ENCODE measurements around the gene NRGN. TPM values are rescaled to one million over a fixed set of nuclear protein-coding genes. Genes with fewer than 3 reads are reported as not detected.

NRGN gene
- total RNA-seq, 2 experiments from 2014 or later: 6.8 to 16.9 TPM

- no peak for TF ChIP-seq CTCF (conservative IDR thresholded peaks at IDR 0.05; ENCODE audit: low read length)
- TF ChIP-seq EZH2phosphoT487 (IDR thresholded peaks at IDR 0.05; ENCODE audit: borderline replicate concordance, low read depth, low read length): no peak
- H3K4me2 ChIP-seq (ENCODE audit: low read length): no peak overlapping the region
- no peaks in the 10 kb centered on the region for H3K36me3 ChIP-seq (ENCODE audit: insufficient read depth, low read length)
- no TSS peak for BruUV-seq (replicated peaks)
- no peak for DNase-seq (ENCODE audit: low spot score)
- H3K9me3 ChIP-seq (ENCODE audit: low read length): no peaks in the 10 kb centered on the region
- POLR2A ChIA-PET: no interaction called here
- CTCF ChIA-PET (ENCODE audit: unreplicated experiment): no interaction called here
- H3K4me1 ChIP-seq (ENCODE audit: insufficient read depth, low read length, poor library complexity, severe bottlenecking): no peaks in the 10 kb centered on the region
- H3K27ac ChIP-seq (ENCODE audit: low read depth, low read length, poor library complexity, severe bottlenecking): no peak overlapping the region
- no peak overlapping the region for H2AFZ ChIP-seq (ENCODE audit: low read length)
- no peaks in the 10 kb centered on the region for H3K79me2 ChIP-seq (ENCODE audit: insufficient read depth, low read depth, low read length)
- H3K9me2 ChIP-seq (ENCODE audit: insufficient read depth, low read length): no peaks in the 10 kb centered on the region
- no peak overlapping the region for H3K4me3 ChIP-seq (ENCODE audit: low read depth, low read length, poor library complexity, severe bottlenecking)
- H4K20me1 ChIP-seq (ENCODE audit: insufficient read depth, low read length): no peaks in the 10 kb centered on the region
- intact Hi-C loops (cut with micrococcal nuclease; ENCODE audit: unreplicated experiment): no loop called here
Measured at GRCh38 chr11:124699547-124699946, 40.2 kb upstream of the NRGN start.

GRCh38 chr11:124700028-124700427 is 39.7 kb upstream of the NRGN start:
- intact Hi-C loops (cut with micrococcal nuclease; ENCODE audit: unreplicated experiment): no loop called here
- no peak overlapping the region for H3K4me3 ChIP-seq (ENCODE audit: low read depth, low read length, poor library complexity, severe bottlenecking)
- no peaks in the 10 kb centered on the region for H3K4me1 ChIP-seq (ENCODE audit: insufficient read depth, low read length, poor library complexity, severe bottlenecking)
- no peaks in the 10 kb centered on the region for H3K36me3 ChIP-seq (ENCODE audit: insufficient read depth, low read length)
- H3K27ac ChIP-seq (ENCODE audit: low read depth, low read length, poor library complexity, severe bottlenecking): no peak overlapping the region
- H4K20me1 ChIP-seq (ENCODE audit: insufficient read depth, low read length): no peaks in the 10 kb centered on the region
- H3K79me2 ChIP-seq (ENCODE audit: insufficient read depth, low read depth, low read length): no peaks in the 10 kb centered on the region
- H3K9me2 ChIP-seq (ENCODE audit: insufficient read depth, low read length): no peaks in the 10 kb centered on the region
- CTCF ChIA-PET (ENCODE audit: unreplicated experiment): no interaction called here
- TF ChIP-seq CTCF (conservative IDR thresholded peaks at IDR 0.05; ENCODE audit: low read length) (no peak), EZH2phosphoT487 (IDR thresholded peaks at IDR 0.05; ENCODE audit: borderline replicate concordance, low read depth, low read length) (no peak)
- POLR2A ChIA-PET: interaction anchor here (0.7 to 0.9 kb wide), 2 partner anchors 24 to 254 kb away, joined by 3 read pairs; no protein-coding TSS in a partner anchor
- no peak overlapping the region for H3K4me2 ChIP-seq (ENCODE audit: low read length)
- no peak for DNase-seq (ENCODE audit: low spot score)
- no TSS peak for BruUV-seq (replicated peaks)
- no peaks in the 10 kb centered on the region for H3K9me3 ChIP-seq (ENCODE audit: low read length)
- no peak overlapping the region for H2AFZ ChIP-seq (ENCODE audit: low read length)

- Histone ChIP-seq H3K4me1 (ENCODE audit: insufficient read depth, low read length, poor library complexity, severe bottlenecking) (no peaks in the 10 kb centered on the region), H3K9me3 (ENCODE audit: low read length) (no peaks in the 10 kb centered on the region), H3K4me3 (ENCODE audit: low read depth, low read length, poor library complexity, severe bottlenecking) (no peak overlapping the region), H2AFZ (ENCODE audit: low read length) (no peak overlapping the region), H3K27ac (ENCODE audit: low read depth, low read length, poor library complexity, severe bottlenecking) (no peak overlapping the region), H3K4me2 (ENCODE audit: low read length) (no peak overlapping the region), H4K20me1 (ENCODE audit: insufficient read depth, low read length) (no peaks in the 10 kb centered on the region), H3K9me2 (ENCODE audit: insufficient read depth, low read length) (no peaks in the 10 kb centered on the region), H3K36me3 (ENCODE audit: insufficient read depth, low read length) (no peaks in the 10 kb centered on the region), H3K79me2 (ENCODE audit: insufficient read depth, low read depth, low read length) (no peaks in the 10 kb centered on the region)
- ChIA-PET POLR2A (interaction anchor here (0.5 kb wide), 1 partner anchor 60 kb away, joined by 3 read pairs; no protein-coding TSS in a partner anchor), CTCF (ENCODE audit: unreplicated experiment) (no interaction called here)
- no peak for TF ChIP-seq EZH2phosphoT487 (IDR thresholded peaks at IDR 0.05; ENCODE audit: borderline replicate concordance, low read depth, low read length)
- TF ChIP-seq CTCF (conservative IDR thresholded peaks at IDR 0.05; ENCODE audit: low read length): no peak
- no TSS peak for BruUV-seq (replicated peaks)
- DNase-seq (ENCODE audit: low spot score): no peak
- intact Hi-C loops (cut with micrococcal nuclease; ENCODE audit: unreplicated experiment): no loop called here
Measured at GRCh38 chr11:124707829-124708228, 31.9 kb upstream of the NRGN start.

Measured in OCI-LY7 (cell line).